ENCODE data around the gene HMGN2.

- TF ChIP-seq GPBP1L1 (CRISPR knock-in tag; IDR thresholded peaks at IDR 0.05) (no peak), MTF1 (CRISPR knock-in tag; IDR thresholded peaks at IDR 0.05) (no peak), ZNF724P (CRISPR knock-in tag; IDR thresholded peaks at IDR 0.05; ENCODE audit: borderline replicate concordance) (no peak), RERE (CRISPR knock-in tag; IDR thresholded peaks at IDR 0.05; ENCODE audit: low read depth) (no peak), CTCF (CRISPR knock-in tag; IDR thresholded peaks at IDR 0.05) (no peak)
Observed at GRCh38 chr1:26474818-26475217, 2.6 kb downstream of the HMGN2 start.

Data from HepG2 (cell line).